ENCODE results near the gene FCER2. TPM values are rescaled to one million over a fixed set of nuclear protein-coding genes. Genes with fewer than 3 reads are reported as not detected.

Gene FCER2
- total and polyA plus RNA-seq, 2 of the 4 experiments (the other 2 are of a cell fraction) = not detected

GRCh38 chr19:7731615-7732014 lies 29.7 kb upstream of the FCER2 start:
- dilution Hi-C loops (cut with HindIII; ENCODE audit: low sequenced_read_pairs, unreplicated experiment) = no loop called here
- CTCF ChIA-PET = no interaction called here
- H3K27me3 ChIP-seq (ENCODE audit: control insufficient read depth, insufficient read depth, low read length) = peaks cover 48% of the 10 kb centered on the region

More at GRCh38 chr19:7731615-7732014, 29.7 kb upstream of the FCER2 start:
- Histone ChIP-seq H2AK5ac (ENCODE audit: low read depth, low read length) (no peak overlapping the region), H3K36me3 (ENCODE audit: control insufficient read depth, insufficient read depth, low read length) (no peaks in the 10 kb centered on the region), H3K4ac (ENCODE audit: low read depth, low read length) (no peak overlapping the region), H4K5ac (ENCODE audit: low read depth, low read length) (no peak overlapping the region), H3K56ac (ENCODE audit: extremely low read depth, insufficient read depth, low read length) (no peak overlapping the region), H2AK9ac (replicated peaks; ENCODE audit: low read depth, low read length, poor library complexity) (no peak overlapping the region), H3K4me3 (ENCODE audit: insufficient read depth, low read depth, low read length) (no peak overlapping the region), H4K8ac (ENCODE audit: low read depth in 2 of 2, low read length in 2 of 2) (no peak overlapping the region), H3K9ac (ENCODE audit: low read depth, low read length) (no peak overlapping the region), H3K18ac (ENCODE audit: low read depth, low read length) (no peak overlapping the region), H2BK15ac (ENCODE audit: low read depth, low read length) (no peak overlapping the region), H3K4me2 (ENCODE audit: low read depth, low read length) (no peak overlapping the region), H3K4me1 (ENCODE audit: control insufficient read depth, insufficient read depth, low read length) (no peaks in the 10 kb centered on the region), H3K23ac (ENCODE audit: low read depth, low read length) (no peak overlapping the region), H3K9me1 (ENCODE audit: insufficient read depth, low read length) (no peaks in the 10 kb centered on the region), H2BK20ac (ENCODE audit: low read depth, low read length) (no peak overlapping the region), H3K9me3 (ENCODE audit: control insufficient read depth, insufficient read depth, low read length) (no peaks in the 10 kb centered on the region), H2AFZ (replicated peaks; ENCODE audit: low read length, poor library complexity) (no peak overlapping the region), H2BK120ac (ENCODE audit: low read depth, low read length) (no peak overlapping the region), H3K14ac (replicated peaks; ENCODE audit: low read depth, low read length) (no peak overlapping the region), H2BK5ac (ENCODE audit: low read depth, low read length, poor library complexity, severe bottlenecking) (no peak overlapping the region), H3K79me1 (ENCODE audit: low read depth in 1 of 2, low read length in 2 of 2) (no peaks in the 10 kb centered on the region), H4K91ac (ENCODE audit: insufficient read depth, low read depth, low read length) (no peak overlapping the region), H3K27ac (ENCODE audit: insufficient read depth, low read length) (no peak overlapping the region), H4K20me1 (ENCODE audit: insufficient read depth, low read length) (no peaks in the 10 kb centered on the region)
- POLR2A ChIA-PET (ENCODE audit: unreplicated experiment) = no interaction called here
- in situ Hi-C loops (cut with MboI; ENCODE audit: low sequenced_read_pairs) (no loop called here), intact Hi-C loops (cut with micrococcal nuclease) (no loop called here)
- ATAC-seq (ENCODE audit: low read depth) = no peak
- no CpG with 5 or more reads among the region's 5 CpGs for WGBS, 2 experiments (ENCODE audit: extremely low coverage in 2 of 2, insufficient read length in 1 of 2)
- DNase-seq = no peak
- no TSS peak for BruUV-seq (replicated peaks)
- TF ChIP-seq CTCF (conservative IDR thresholded peaks at IDR 0.05; ENCODE audit: low read depth, low read length) = no peak
- no peak for TF ChIP-seq CHD1 (IDR thresholded peaks at IDR 0.05; ENCODE audit: low read depth, low read length)
- no peak for TF ChIP-seq SMC3 (IDR thresholded peaks at IDR 0.05; ENCODE audit: low read depth, low read length)
